GM12878 (cell line): ENCODE data around the gene SERPINE1. TPM values are rescaled to one million over a fixed set of nuclear protein-coding genes. Genes with fewer than 3 reads are reported as not detected.

ENCODE experiments used
- ATAC-seq: fragments of 200-7000 bp; cut with Tn5 transposase; 3 replicates; pipeline ENCODE4 v1.9.1; 2020; ENCODE audit warnings: mild to moderate bottlenecking, moderate library complexity
- BruUV-seq: library from RNA; stranded (reverse); fragments of 400-500 nt; replicated peaks from 2 replicates; lab custom pipeline; 2021; lab: Mats Ljungman, UMichigan
- CTCF ChIA-PET: fragments of 300-600 bp; sonication (Branson Sonifier 250); formaldehyde crosslinking; extraction: SDS; loops from one replicate; lab custom pipeline; 2021; ENCODE audit warnings: inconsistent platforms; lab: Yijun Ruan, JAX
- POLR2A ChIA-PET: fragments of 350-600 bp; formaldehyde crosslinking; extraction: SDS; loops from one replicate; lab custom pipeline; 2021; ENCODE audit warnings: inconsistent platforms; lab: Charles Lee
- RAD21 ChIA-PET: fragments of 300-600 bp; sonication (Branson Sonifier 250); formaldehyde crosslinking; loops from one replicate; lab custom pipeline; 2023; ENCODE audit warnings: antibody characterized with exemption; ENCODE audit not compliant: unreplicated experiment; lab: Charles Lee
- SMC1A ChIA-PET: fragments of 300-600 bp; sonication (Branson Sonifier 250); formaldehyde crosslinking; loops from one replicate; lab custom pipeline; 2023; ENCODE audit not compliant: unreplicated experiment, uncharacterized antibody; lab: Charles Lee
- DNase-seq: peaks from one replicate; pipeline ENCODE4 v3.0.0-alpha.2; 2011; ENCODE audit warnings: low read depth, low spot score
- FAIRE-seq: peaks from 3 replicates; lab custom pipeline; 2011; peaks lifted over from hg19 to GRCh38; lab: Jason Lieb, UNC
- H2AFZ ChIP-seq: 2 replicates; pipeline ENCODE4 v1.6.0; 2011; ENCODE audit warnings: low read depth, low read length, control low read depth; ENCODE audit not compliant: control insufficient read depth
- H3K27ac ChIP-seq: 2 replicates; pipeline ENCODE4 v1.5.1; 2011; ENCODE audit warnings: control low read depth; ENCODE audit not compliant: control insufficient read depth, insufficient read depth
- H3K27me3 ChIP-seq, 2 experiments: replicated peaks in 1 of 2; 2 replicates each; pipeline versions ENCODE4 v1.6.0 to v1.6.1; 2011; ENCODE audit warnings: low read length in 1 of 2; ENCODE audit not compliant: control insufficient read depth in 2 of 2, insufficient read depth in 2 of 2
- H3K36me3 ChIP-seq, 2 experiments: 2 replicates each; pipeline ENCODE4 v1.5.1; 2011; ENCODE audit warnings: low read length in 1 of 2; ENCODE audit not compliant: control insufficient read depth in 2 of 2, insufficient read depth in 2 of 2
- H3K4me1 ChIP-seq: 2 replicates; pipeline ENCODE4 v1.6.1; 2011; ENCODE audit warnings: mild to moderate bottlenecking, low read length, moderate library complexity, mixed read lengths; ENCODE audit not compliant: control insufficient read depth, insufficient read depth
- H3K4me2 ChIP-seq: 2 replicates; pipeline ENCODE4 v1.6.0; 2011; ENCODE audit warnings: control low read depth; ENCODE audit not compliant: control insufficient read depth, insufficient read depth
- H3K4me3 ChIP-seq: fragments of 200-600 bp; sonication (generic); 2 replicates; pipeline ENCODE4 v1.5.1; 2016
- H3K79me2 ChIP-seq: 2 replicates; pipeline ENCODE4 v1.6.0; 2011; ENCODE audit warnings: low read length; ENCODE audit not compliant: control insufficient read depth, insufficient read depth
- H3K9ac ChIP-seq: 2 replicates; pipeline ENCODE4 v1.8.0; 2011; ENCODE audit warnings: low read length, control low read depth, mixed read lengths; ENCODE audit not compliant: control insufficient read depth, insufficient read depth
- H3K9me3 ChIP-seq: replicated peaks from 3 replicates; pipeline ENCODE4 v1.5.1; 2011; ENCODE audit warnings: mild to moderate bottlenecking, low read length; ENCODE audit not compliant: control insufficient read depth, insufficient read depth
- H4K20me1 ChIP-seq: 2 replicates; pipeline ENCODE4 v1.6.0; 2011; ENCODE audit not compliant: control insufficient read depth, insufficient read depth
- DPF2 ChIP-seq: fragments of 450-650 bp; IDR thresholded peaks from 2 replicates; pipeline ENCODE4 v1.6.1; 2017; ENCODE audit warnings: mild to moderate bottlenecking
- EZH2 ChIP-seq: IDR thresholded peaks from 2 replicates; pipeline ENCODE4 v1.6.1; 2012; ENCODE audit warnings: low read depth, mild to moderate bottlenecking, control low read depth, inconsistent platforms, low read length, borderline replicate concordance; ENCODE audit not compliant: control insufficient read depth
- KDM1A ChIP-seq: fragments of 200-600 bp; sonication (generic); IDR thresholded peaks from 2 replicates; pipeline ENCODE4 v1.6.1; 2016; ENCODE audit warnings: borderline replicate concordance
- SUZ12 ChIP-seq: fragments of 200-600 bp; sonication (generic); IDR thresholded peaks from one replicate; pipeline ENCODE4 v1.6.1; 2018; ENCODE audit warnings: antibody characterized with exemption, mild to moderate bottlenecking; ENCODE audit not compliant: unreplicated experiment
- ZSCAN29 ChIP-seq: fragments of 450-650 bp; IDR thresholded peaks from 2 replicates; pipeline ENCODE4 v1.6.1; 2017; ENCODE audit warnings: mild to moderate bottlenecking, moderate library complexity
- WGBS: methylation state at CpG from one replicate; pipeline ENCODE4 v1.1.6; 2016; ENCODE audit warnings: low lambda C conversion rate; ENCODE audit not compliant: insufficient replicate concordance, insufficient coverage; ENCODE audit errors: missing lambda C conversion rate; 5-methylcytosine and 5-hydroxymethylcytosine counted together
- in situ Hi-C: fragments of 300-500 bp; cut with MboI; formaldehyde crosslinking; loops from 9 replicates; pipeline ENCODE4 v1.14.3; 2018; ENCODE audit warnings: mixed read lengths
- intact Hi-C: fragments of 100-400 bp; cut with micrococcal nuclease; formaldehyde crosslinking; loops from one replicate; pipeline ENCODE4 v1.14.2; 2022; ENCODE audit not compliant: unreplicated experiment
- polyA plus RNA-seq, 11 experiments: library from polyadenylated mRNA; depleted of rRNA in 4 of 11; unstranded in 6 of 11; stranded (reverse) in 5 of 11; fragments of >200 nt; fragmentation: Nextera tagmentation in 4 of 11; fragmentation: Illumina TruSeq in 1 of 11; extraction: Ambion mirVana in 4 of 11; extraction: Trizol in 1 of 11; gene quantifications; 1 replicate in 1 of 11; 2 replicates in 10 of 11; pipeline versions ENCODE4 v1.2.1 to v1.2.3, GENCODE V29; 2011 to 2016; ENCODE audit warnings: inconsistent platforms in 2 of 11, missing spikeins in 2 of 11, low read depth in 1 of 11
- total RNA-seq, 4 experiments: library from RNA; depleted of rRNA in 3 of 4; stranded (reverse); fragments of >200 nt in 3 of 4; fragmentation: Illumina TruSeq in 1 of 4; extraction: Trizol in 1 of 4; gene quantifications; 2 replicates each; pipeline versions ENCODE4 v1.2.1 to v1.2.3, GENCODE V29; 2013 to 2021
- TF ChIP-seq, protein P1 (sequence below): fragments of 450-650 bp; IDR thresholded peaks from 2 replicates; pipeline ENCODE4 v1.6.1; 2014; ENCODE audit warnings: mild to moderate bottlenecking
- TF ChIP-seq, protein P2 (sequence below): IDR thresholded peaks from 2 replicates; pipeline ENCODE4 v1.6.1; 2012; ENCODE audit warnings: mild to moderate bottlenecking, low read depth, low read length

SERPINE1 gene
- total and polyA plus RNA-seq, 10 of the 15 experiments (the other 5 are each of a cell fraction or from before 2014, with no cell fraction given), result 0.20 to 2.4 (median 0.44) TPM

DNA sequence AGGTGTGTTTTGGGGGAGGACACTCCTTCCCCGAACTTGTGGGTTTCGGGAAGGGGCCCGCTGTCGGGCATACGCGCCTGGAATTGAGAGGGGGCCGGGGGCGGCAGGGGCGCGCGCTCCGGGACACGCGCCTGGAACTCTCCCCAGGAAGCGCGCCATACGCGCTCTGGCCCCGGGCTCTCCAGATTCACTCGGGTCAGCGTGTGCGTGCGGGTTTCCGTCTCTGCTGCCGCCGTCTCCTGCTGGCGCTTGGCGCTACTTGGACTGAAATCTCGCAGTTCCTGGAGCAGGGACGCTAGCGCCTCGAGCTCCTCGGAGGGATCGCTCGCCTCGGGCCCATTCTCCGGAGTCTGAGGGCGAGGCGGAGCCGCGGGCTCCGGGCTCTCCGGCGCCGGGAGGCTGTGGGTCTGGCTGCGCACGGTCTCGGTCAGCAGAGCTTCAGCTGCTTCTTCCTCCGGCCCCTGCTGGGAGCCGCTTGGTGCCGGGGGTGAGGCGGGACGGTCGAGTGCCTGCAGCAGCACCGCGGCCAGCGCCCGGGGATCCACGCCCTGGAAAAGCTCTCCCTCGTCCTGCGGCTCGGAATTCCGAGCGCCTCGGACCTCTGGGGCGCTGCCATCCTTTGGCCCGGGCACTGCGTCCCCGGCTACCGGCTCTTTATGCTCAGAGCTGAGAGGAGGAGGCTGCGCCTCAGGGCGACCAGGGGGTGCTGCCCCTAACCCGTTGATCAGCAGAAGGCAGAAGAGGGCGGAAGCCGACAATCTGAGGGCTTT, 37.4 kb downstream of the SERPINE1 start:
- Histone ChIP-seq H3K4me2 (peak overlapping the region; percentile 54; the same call in 1 of the 2 replicates), H3K36me3 (peaks cover 0 to 4% of the 10 kb centered on the region in 2 experiments; a peak in 3 of 4 replicates), H3K9ac (no peak overlapping the region), H4K20me1 (no peaks in the 10 kb centered on the region), H3K4me3 (peak overlapping the region; percentile 55; the same call in 1 of the 2 replicates), H3K27me3 (peaks cover 9 to 25% of the 10 kb centered on the region in 2 experiments; a peak in 3 of 4 replicates), H3K27ac (no peak overlapping the region), H3K9me3 (no peaks in the 10 kb centered on the region; the same call in 2 of the 3 replicates), H2AFZ (no peak overlapping the region)
- no TSS peak for BruUV-seq
- FAIRE-seq (no peak), ATAC-seq (no peak), DNase-seq (no peak)
- ChIA-PET CTCF (interaction anchor here (2.4 kb wide), 1 partner anchor 20 kb away, joined by 17 read pairs; no protein-coding TSS in a partner anchor), RAD21 (interaction anchor here (1.3 kb wide), 1 partner anchor 27 kb away, joined by 3 read pairs; no protein-coding TSS in a partner anchor), POLR2A (no interaction called here)
- intact Hi-C loops, result no loop called here
- TF ChIP-seq SUZ12, result peak; percentile 65
- TF ChIP-seq, protein P1, sequence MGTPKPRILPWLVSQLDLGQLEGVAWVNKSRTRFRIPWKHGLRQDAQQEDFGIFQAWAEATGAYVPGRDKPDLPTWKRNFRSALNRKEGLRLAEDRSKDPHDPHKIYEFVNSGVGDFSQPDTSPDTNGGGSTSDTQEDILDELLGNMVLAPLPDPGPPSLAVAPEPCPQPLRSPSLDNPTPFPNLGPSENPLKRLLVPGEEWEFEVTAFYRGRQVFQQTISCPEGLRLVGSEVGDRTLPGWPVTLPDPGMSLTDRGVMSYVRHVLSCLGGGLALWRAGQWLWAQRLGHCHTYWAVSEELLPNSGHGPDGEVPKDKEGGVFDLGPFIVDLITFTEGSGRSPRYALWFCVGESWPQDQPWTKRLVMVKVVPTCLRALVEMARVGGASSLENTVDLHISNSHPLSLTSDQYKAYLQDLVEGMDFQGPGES, result no peak
- 0 out of 2 replicates have a peak, but pooled peaks have one; percentile 24 for TF ChIP-seq EZH2
- TF ChIP-seq DPF2, result no peak
- TF ChIP-seq, protein P2, sequence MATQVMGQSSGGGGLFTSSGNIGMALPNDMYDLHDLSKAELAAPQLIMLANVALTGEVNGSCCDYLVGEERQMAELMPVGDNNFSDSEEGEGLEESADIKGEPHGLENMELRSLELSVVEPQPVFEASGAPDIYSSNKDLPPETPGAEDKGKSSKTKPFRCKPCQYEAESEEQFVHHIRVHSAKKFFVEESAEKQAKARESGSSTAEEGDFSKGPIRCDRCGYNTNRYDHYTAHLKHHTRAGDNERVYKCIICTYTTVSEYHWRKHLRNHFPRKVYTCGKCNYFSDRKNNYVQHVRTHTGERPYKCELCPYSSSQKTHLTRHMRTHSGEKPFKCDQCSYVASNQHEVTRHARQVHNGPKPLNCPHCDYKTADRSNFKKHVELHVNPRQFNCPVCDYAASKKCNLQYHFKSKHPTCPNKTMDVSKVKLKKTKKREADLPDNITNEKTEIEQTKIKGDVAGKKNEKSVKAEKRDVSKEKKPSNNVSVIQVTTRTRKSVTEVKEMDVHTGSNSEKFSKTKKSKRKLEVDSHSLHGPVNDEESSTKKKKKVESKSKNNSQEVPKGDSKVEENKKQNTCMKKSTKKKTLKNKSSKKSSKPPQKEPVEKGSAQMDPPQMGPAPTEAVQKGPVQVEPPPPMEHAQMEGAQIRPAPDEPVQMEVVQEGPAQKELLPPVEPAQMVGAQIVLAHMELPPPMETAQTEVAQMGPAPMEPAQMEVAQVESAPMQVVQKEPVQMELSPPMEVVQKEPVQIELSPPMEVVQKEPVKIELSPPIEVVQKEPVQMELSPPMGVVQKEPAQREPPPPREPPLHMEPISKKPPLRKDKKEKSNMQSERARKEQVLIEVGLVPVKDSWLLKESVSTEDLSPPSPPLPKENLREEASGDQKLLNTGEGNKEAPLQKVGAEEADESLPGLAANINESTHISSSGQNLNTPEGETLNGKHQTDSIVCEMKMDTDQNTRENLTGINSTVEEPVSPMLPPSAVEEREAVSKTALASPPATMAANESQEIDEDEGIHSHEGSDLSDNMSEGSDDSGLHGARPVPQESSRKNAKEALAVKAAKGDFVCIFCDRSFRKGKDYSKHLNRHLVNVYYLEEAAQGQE, result peak; percentile 81
- TF ChIP-seq ZSCAN29, result no peak
- TF ChIP-seq KDM1A, result no peak
- TF ChIP-seq, all 136 proteins: peak for 3
- in situ Hi-C loops, result no loop called here
- peaks cover 4% of the 10 kb centered on the region for H3K4me1 ChIP-seq
- SMC1A ChIA-PET, result interaction anchor here (1.9 kb wide), 1 partner anchor 20 kb away, joined by 8 read pairs; no protein-coding TSS in a partner anchor
- H3K79me2 ChIP-seq, result no peaks in the 10 kb centered on the region
- WGBS, result 14% methylated on average over 66 of the region's 75 CpGs
